Peyer's patch (tissue), 4 donors: ENCODE results near the gene MIER2.

Source experiments
- CTCF ChIP-seq, 6 experiments: fragments of 450-650 bp in 4 of 6; fragments of 200-600 bp in 2 of 6; sonication (generic) in 1 of 6; IDR thresholded peaks; one replicate each; pipeline ENCODE4 v1.5.1; 2017 to 2019; ENCODE audit warnings: antibody characterized with exemption in 6 of 6, mild to moderate bottlenecking in 3 of 6, moderate library complexity in 1 of 6
- POLR2A ChIP-seq, 2 donors: fragments of 450-650 bp; IDR thresholded peaks; one replicate each; pipeline ENCODE4 v1.5.1; 2017; ENCODE audit warnings: antibody characterized with exemption in 2 of 2, mild to moderate bottlenecking in 2 of 2, moderate library complexity in 2 of 2

GRCh38 chr19:341386-342127 is 3.0 kb downstream of the MIER2 start:
- TF ChIP-seq POLR2A (IDR thresholded peaks at IDR 0.05) (no peak), CTCF (IDR thresholded peaks at IDR 0.05) (no peak)
